ENCODE results near the gene ADAMTS14.

The ADAMTS14 gene

DNA sequence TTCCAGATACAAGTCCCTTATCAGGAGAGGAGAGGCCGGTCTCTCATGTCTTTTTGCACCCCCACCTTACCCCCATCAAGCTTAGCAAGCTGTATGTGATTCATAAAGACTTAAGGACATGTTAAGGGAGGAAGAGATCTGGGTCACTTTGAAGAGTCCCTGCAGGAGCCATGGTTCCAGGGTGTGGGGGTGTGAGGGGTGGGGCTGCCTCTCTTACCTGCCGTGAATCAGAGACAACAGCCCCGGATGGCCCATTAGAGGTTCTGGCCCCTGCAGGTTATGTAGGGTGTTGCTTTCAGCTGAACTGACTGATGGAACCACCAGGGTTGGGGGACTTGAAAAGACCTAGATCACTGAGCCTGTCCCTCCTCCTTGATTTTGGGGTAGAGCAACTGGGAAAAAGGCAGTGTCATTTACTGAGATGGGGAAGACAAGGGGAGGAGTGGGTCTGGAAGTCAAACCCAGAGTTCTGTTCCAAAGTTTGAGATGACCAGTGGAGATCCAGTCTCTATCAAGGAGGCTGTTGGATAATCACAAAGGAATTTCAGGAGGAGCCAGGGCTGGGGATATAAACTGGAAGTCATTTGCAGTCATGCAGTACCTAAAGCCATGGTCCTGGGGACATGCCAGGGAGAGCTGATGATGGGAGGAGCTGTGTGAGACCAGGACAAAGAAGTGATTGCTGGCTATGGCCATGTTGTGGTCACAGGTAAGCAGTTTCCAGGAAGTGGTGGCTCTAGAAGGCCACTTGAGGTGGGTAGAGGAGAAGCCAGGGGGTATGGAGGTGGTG, 23.1 kb downstream of the ADAMTS14 start:
- no peaks in the 10 kb centered on the region for H3K4me1 ChIP-seq (ENCODE audit: control insufficient read depth, low read length)
- TF ChIP-seq, protein P1, sequence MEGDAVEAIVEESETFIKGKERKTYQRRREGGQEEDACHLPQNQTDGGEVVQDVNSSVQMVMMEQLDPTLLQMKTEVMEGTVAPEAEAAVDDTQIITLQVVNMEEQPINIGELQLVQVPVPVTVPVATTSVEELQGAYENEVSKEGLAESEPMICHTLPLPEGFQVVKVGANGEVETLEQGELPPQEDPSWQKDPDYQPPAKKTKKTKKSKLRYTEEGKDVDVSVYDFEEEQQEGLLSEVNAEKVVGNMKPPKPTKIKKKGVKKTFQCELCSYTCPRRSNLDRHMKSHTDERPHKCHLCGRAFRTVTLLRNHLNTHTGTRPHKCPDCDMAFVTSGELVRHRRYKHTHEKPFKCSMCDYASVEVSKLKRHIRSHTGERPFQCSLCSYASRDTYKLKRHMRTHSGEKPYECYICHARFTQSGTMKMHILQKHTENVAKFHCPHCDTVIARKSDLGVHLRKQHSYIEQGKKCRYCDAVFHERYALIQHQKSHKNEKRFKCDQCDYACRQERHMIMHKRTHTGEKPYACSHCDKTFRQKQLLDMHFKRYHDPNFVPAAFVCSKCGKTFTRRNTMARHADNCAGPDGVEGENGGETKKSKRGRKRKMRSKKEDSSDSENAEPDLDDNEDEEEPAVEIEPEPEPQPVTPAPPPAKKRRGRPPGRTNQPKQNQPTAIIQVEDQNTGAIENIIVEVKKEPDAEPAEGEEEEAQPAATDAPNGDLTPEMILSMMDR (IDR thresholded peaks at IDR 0.05; ENCODE audit: low read depth, low read length, poor library complexity, severe bottlenecking), result no peak
- no peak for TF ChIP-seq EZH2phosphoT487 (IDR thresholded peaks at IDR 0.05; ENCODE audit: borderline replicate concordance, low read length)
- no peaks in the 10 kb centered on the region for H4K20me1 ChIP-seq (ENCODE audit: control insufficient read depth, insufficient read depth, low read depth, low read length)
- no peak overlapping the region for H3K27ac ChIP-seq (ENCODE audit: low read depth, low read length)
- H3K4me2 ChIP-seq (ENCODE audit: low read length), result no peak overlapping the region
- H3K9me3 ChIP-seq (ENCODE audit: control insufficient read depth, insufficient read depth, low read length), result no peaks in the 10 kb centered on the region
- no peaks in the 10 kb centered on the region for H3K36me3 ChIP-seq (ENCODE audit: control insufficient read depth, low read length)
- H3F3A ChIP-seq (ENCODE audit: control insufficient read depth, insufficient read depth), result no peaks in the 10 kb centered on the region
- H3K27me3 ChIP-seq (ENCODE audit: control insufficient read depth, low read length), result no peaks in the 10 kb centered on the region
- no peak overlapping the region for H3K4me3 ChIP-seq (ENCODE audit: low read length)
- no peaks in the 10 kb centered on the region for H3K9me2 ChIP-seq (replicated peaks; ENCODE audit: control insufficient read depth, low read length)
- H3K79me2 ChIP-seq (ENCODE audit: control insufficient read depth, low read length), result no peaks in the 10 kb centered on the region

- Histone ChIP-seq H3K9me2 (replicated peaks; ENCODE audit: control insufficient read depth, low read length) (no peaks in the 10 kb centered on the region), H4K20me1 (ENCODE audit: control insufficient read depth, insufficient read depth, low read depth, low read length) (no peaks in the 10 kb centered on the region), H3K79me2 (ENCODE audit: control insufficient read depth, low read length) (no peaks in the 10 kb centered on the region), H3K4me3 (ENCODE audit: low read length) (no peak overlapping the region), H3K36me3 (ENCODE audit: control insufficient read depth, low read length) (no peaks in the 10 kb centered on the region), H3K27me3 (ENCODE audit: control insufficient read depth, low read length) (no peaks in the 10 kb centered on the region), H3K4me2 (ENCODE audit: low read length) (no peak overlapping the region), H3K9me3 (ENCODE audit: control insufficient read depth, insufficient read depth, low read length) (no peaks in the 10 kb centered on the region), H3F3A (ENCODE audit: control insufficient read depth, insufficient read depth) (no peaks in the 10 kb centered on the region), H3K4me1 (ENCODE audit: control insufficient read depth, low read length) (no peaks in the 10 kb centered on the region), H3K27ac (ENCODE audit: low read depth, low read length) (no peak overlapping the region)
- no peak for TF ChIP-seq EZH2phosphoT487 (IDR thresholded peaks at IDR 0.05; ENCODE audit: borderline replicate concordance, low read length)
- TF ChIP-seq, protein P1 (IDR thresholded peaks at IDR 0.05; ENCODE audit: low read depth, low read length, poor library complexity, severe bottlenecking), result no peak
These were observed 25.9 kb downstream of the ADAMTS14 start for GRCh38 chr10:70698211-70698610.

- Histone ChIP-seq H4K20me1 (ENCODE audit: control insufficient read depth, insufficient read depth, low read depth, low read length) (no peaks in the 10 kb centered on the region), H3K36me3 (ENCODE audit: control insufficient read depth, low read length) (no peaks in the 10 kb centered on the region), H3K4me1 (ENCODE audit: control insufficient read depth, low read length) (no peaks in the 10 kb centered on the region), H3K4me3 (ENCODE audit: low read length) (no peak overlapping the region), H3K27ac (ENCODE audit: low read depth, low read length) (no peak overlapping the region), H3K4me2 (ENCODE audit: low read length) (no peak overlapping the region), H3K79me2 (ENCODE audit: control insufficient read depth, low read length) (no peaks in the 10 kb centered on the region), H3F3A (ENCODE audit: control insufficient read depth, insufficient read depth) (no peaks in the 10 kb centered on the region), H3K9me2 (replicated peaks; ENCODE audit: control insufficient read depth, low read length) (no peaks in the 10 kb centered on the region), H3K27me3 (ENCODE audit: control insufficient read depth, low read length) (no peaks in the 10 kb centered on the region), H3K9me3 (ENCODE audit: control insufficient read depth, insufficient read depth, low read length) (no peaks in the 10 kb centered on the region)
- TF ChIP-seq, protein P1 (IDR thresholded peaks at IDR 0.05; ENCODE audit: low read depth, low read length, poor library complexity, severe bottlenecking), result no peak
- no peak for TF ChIP-seq EZH2phosphoT487 (IDR thresholded peaks at IDR 0.05; ENCODE audit: borderline replicate concordance, low read length)
These were observed 26.9 kb downstream of the ADAMTS14 start for GRCh38 chr10:70699063-70699658.

All from DOHH2 (cell line).